Osteocyte (in vitro differentiated cells): ENCODE measurements around the gene IFIH1. TPM values are rescaled to one million over a fixed set of nuclear protein-coding genes. Genes with fewer than 3 reads are reported as not detected.
A peak's percentile ranks its signal among the peaks of the same experiment; 100 is the strongest.

Source experiments
- DNase-seq: peaks from one replicate; pipeline ENCODE4 v3.0.0; 2021; ENCODE audit warnings: mixed read lengths; ENCODE audit not compliant: unreplicated experiment; ENCODE audit errors: extremely low spot score
- H3K27ac Mint-ChIP-seq: one replicate; pipeline ENCODE4 v1.8.0; 2021; ENCODE audit warnings: mild to moderate bottlenecking, mixed read lengths; ENCODE audit not compliant: unreplicated experiment
- H3K27me3 Mint-ChIP-seq: one replicate; pipeline ENCODE4 v1.8.0; 2021; ENCODE audit warnings: mixed read lengths; ENCODE audit not compliant: unreplicated experiment
- H3K36me3 Mint-ChIP-seq: one replicate; pipeline ENCODE4 v1.8.0; 2021; ENCODE audit warnings: mixed read lengths; ENCODE audit not compliant: unreplicated experiment
- H3K4me1 Mint-ChIP-seq: one replicate; pipeline ENCODE4 v1.8.0; 2021; ENCODE audit warnings: mixed read lengths; ENCODE audit not compliant: unreplicated experiment
- H3K4me3 Mint-ChIP-seq: one replicate; pipeline ENCODE4 v1.8.0; 2021; ENCODE audit warnings: mild to moderate bottlenecking, moderate library complexity, mixed read lengths; ENCODE audit not compliant: unreplicated experiment
- H3K9me3 Mint-ChIP-seq: one replicate; pipeline ENCODE4 v1.8.0; 2021; ENCODE audit warnings: mixed read lengths; ENCODE audit not compliant: unreplicated experiment
- total RNA-seq: library from RNA; stranded (reverse); gene quantifications from 2 replicates; pipeline ENCODE4 v1.2.1, GENCODE V29; 2021
- TF ChIP-seq, protein P1 (sequence below): fragments of 200-600 bp; sonication (generic); IDR thresholded peaks from 2 replicates; pipeline ENCODE4 v1.5.0; 2021; ENCODE audit warnings: antibody characterized with exemption, mild to moderate bottlenecking, moderate library complexity

The IFIH1 gene
- total RNA-seq, 1 donor from 2014 or later, result 5.4 TPM

- Mint-ChIP-seq H3K9me3 (no peaks in the 10 kb centered on the region), H3K4me3 (no peak overlapping the region), H3K36me3 (no peaks in the 10 kb centered on the region), H3K27ac (no peak overlapping the region), H3K4me1 (peaks cover 6% of the 10 kb centered on the region), H3K27me3 (peaks cover 24% of the 10 kb centered on the region)
- no peak for DNase-seq
- TF ChIP-seq, protein P1, sequence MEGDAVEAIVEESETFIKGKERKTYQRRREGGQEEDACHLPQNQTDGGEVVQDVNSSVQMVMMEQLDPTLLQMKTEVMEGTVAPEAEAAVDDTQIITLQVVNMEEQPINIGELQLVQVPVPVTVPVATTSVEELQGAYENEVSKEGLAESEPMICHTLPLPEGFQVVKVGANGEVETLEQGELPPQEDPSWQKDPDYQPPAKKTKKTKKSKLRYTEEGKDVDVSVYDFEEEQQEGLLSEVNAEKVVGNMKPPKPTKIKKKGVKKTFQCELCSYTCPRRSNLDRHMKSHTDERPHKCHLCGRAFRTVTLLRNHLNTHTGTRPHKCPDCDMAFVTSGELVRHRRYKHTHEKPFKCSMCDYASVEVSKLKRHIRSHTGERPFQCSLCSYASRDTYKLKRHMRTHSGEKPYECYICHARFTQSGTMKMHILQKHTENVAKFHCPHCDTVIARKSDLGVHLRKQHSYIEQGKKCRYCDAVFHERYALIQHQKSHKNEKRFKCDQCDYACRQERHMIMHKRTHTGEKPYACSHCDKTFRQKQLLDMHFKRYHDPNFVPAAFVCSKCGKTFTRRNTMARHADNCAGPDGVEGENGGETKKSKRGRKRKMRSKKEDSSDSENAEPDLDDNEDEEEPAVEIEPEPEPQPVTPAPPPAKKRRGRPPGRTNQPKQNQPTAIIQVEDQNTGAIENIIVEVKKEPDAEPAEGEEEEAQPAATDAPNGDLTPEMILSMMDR, result no peak
Observed at GRCh38 chr2:162342841-162343240, 24.4 kb upstream of the IFIH1 start.

GRCh38 chr2:162342321-162342720, 23.8 kb upstream of the IFIH1 start:
- DNase-seq, result no peak
- Mint-ChIP-seq H3K27me3 (peaks cover 28% of the 10 kb centered on the region), H3K9me3 (no peaks in the 10 kb centered on the region)

GRCh38 chr2:162340822-162341221, 22.3 kb upstream of the IFIH1 start:
- Mint-ChIP-seq H3K4me3 (no peak overlapping the region), H3K27me3 (peaks cover 38% of the 10 kb centered on the region), H3K27ac (no peak overlapping the region), H3K9me3 (no peaks in the 10 kb centered on the region), H3K4me1 (peaks cover 6% of the 10 kb centered on the region), H3K36me3 (no peaks in the 10 kb centered on the region)
- no peak for DNase-seq
- TF ChIP-seq, protein P1, result no peak

More at GRCh38 chr2:162342321-162342720, 23.8 kb upstream of the IFIH1 start:
- Mint-ChIP-seq H3K36me3 (no peaks in the 10 kb centered on the region), H3K4me1 (peaks cover 6% of the 10 kb centered on the region), H3K4me3 (no peak overlapping the region), H3K27ac (no peak overlapping the region)
- TF ChIP-seq, protein P1, result no peak

DNA sequence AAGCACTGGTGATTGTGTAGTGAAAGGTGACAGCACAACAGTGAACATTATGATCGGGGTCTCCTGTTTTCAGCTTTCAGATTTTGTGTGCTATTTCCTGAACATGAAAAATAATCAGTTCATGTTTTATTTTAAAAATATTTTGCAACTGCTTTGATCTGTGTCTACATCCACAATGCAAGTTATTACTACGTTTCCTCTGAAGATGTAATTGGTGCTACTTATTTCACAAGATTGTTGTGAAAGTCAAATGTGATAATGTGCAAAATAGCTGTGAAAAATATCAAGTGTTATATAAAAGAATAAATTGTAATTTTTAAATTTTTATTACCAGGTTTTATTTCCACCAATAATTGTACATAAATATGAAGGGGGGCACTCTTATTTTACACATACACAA, 19.4 kb upstream of the IFIH1 start:
- Mint-ChIP-seq H3K9me3 (no peaks in the 10 kb centered on the region), H3K27me3 (peaks cover 43% of the 10 kb centered on the region), H3K27ac (no peak overlapping the region), H3K36me3 (no peaks in the 10 kb centered on the region), H3K4me3 (no peak overlapping the region), H3K4me1 (no peaks in the 10 kb centered on the region)
- TF ChIP-seq, protein P1, result no peak
- no peak for DNase-seq

DNA sequence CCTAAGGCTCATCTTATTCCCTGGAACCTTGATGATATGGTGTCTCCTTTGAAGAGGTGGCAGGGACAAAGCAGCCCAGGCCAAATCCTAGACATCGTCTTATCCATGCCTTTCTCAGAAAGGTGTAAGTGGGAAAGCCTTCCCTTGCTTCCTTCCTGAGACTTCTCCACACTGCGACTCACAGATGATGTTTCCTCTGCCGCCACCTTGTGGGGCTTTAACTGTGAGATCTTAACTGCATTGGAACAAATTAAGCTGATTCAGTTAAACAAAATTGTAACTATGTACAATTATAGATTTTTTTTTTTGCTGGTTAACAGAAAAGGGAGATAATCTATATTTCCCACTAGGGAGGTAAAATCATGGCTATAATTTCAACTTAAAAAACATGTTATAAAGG, 15.5 kb upstream of the IFIH1 start:
- TF ChIP-seq, protein P1, result peak; percentile 63
- Mint-ChIP-seq H3K9me3 (no peaks in the 10 kb centered on the region), H3K27me3 (peaks cover 23% of the 10 kb centered on the region), H3K36me3 (no peaks in the 10 kb centered on the region), H3K4me3 (no peak overlapping the region), H3K4me1 (no peaks in the 10 kb centered on the region), H3K27ac (no peak overlapping the region)
- no peak for DNase-seq
